NCI-H1930 (cell line): Measurements from ENCODE around the gene PTPRN2.

Source experiments
- DNase-seq, 2 experiments: peaks; one replicate each; lab custom pipeline; 2025; lab: John Stamatoyannopoulos, UW

Gene PTPRN2

GRCh38 chr7:157884461-157885062 is 703.1 kb downstream of the PTPRN2 start:
- no peak for DNase-seq

GRCh38 chr7:157881048-157881771 is 706.4 kb downstream of the PTPRN2 start:
- no peak for DNase-seq

GRCh38 chr7:157879391-157879790 is 708.2 kb downstream of the PTPRN2 start:
- DNase-seq, result no peak

- no peak for DNase-seq
Observed at GRCh38 chr7:157877298-157878090, 710.1 kb downstream of the PTPRN2 start.

GRCh38 chr7:157876469-157877285 is 710.9 kb downstream of the PTPRN2 start:
- no peak for DNase-seq

- DNase-seq, result peak in 1 of 2 experiments; percentile 17
Observed at GRCh38 chr7:157875230-157876179, 712.1 kb downstream of the PTPRN2 start.

GRCh38 chr7:157874870-157875229 is 712.8 kb downstream of the PTPRN2 start:
- DNase-seq, result no peak

GRCh38 chr7:157874208-157874816 is 713.3 kb downstream of the PTPRN2 start:
- DNase-seq, result no peak

- DNase-seq, result no peak
Observed at GRCh38 chr7:157873664-157874063, 714.0 kb downstream of the PTPRN2 start.

- no peak for DNase-seq
Observed at GRCh38 chr7:157873181-157873580, 714.4 kb downstream of the PTPRN2 start.

GRCh38 chr7:157872447-157872846 is 715.2 kb downstream of the PTPRN2 start:
- no peak for DNase-seq

- DNase-seq, result no peak
Observed at GRCh38 chr7:157871681-157872080, 715.9 kb downstream of the PTPRN2 start.

GRCh38 chr7:157870644-157871290 is 716.9 kb downstream of the PTPRN2 start:
- DNase-seq, result no peak

GRCh38 chr7:157869793-157870192 is 717.8 kb downstream of the PTPRN2 start:
- no peak for DNase-seq

GRCh38 chr7:157867685-157868305 is 719.8 kb downstream of the PTPRN2 start:
- DNase-seq, result no peak

GRCh38 chr7:157866336-157866924 is 721.2 kb downstream of the PTPRN2 start:
- DNase-seq, result no peak

GRCh38 chr7:157865351-157866165 is 722.1 kb downstream of the PTPRN2 start:
- no peak for DNase-seq

GRCh38 chr7:157864911-157865310 is 722.7 kb downstream of the PTPRN2 start:
- no peak for DNase-seq
